IMR-90 (cell line): Measurements from ENCODE around the gene ADSS1. TPM values are rescaled to one million over a fixed set of nuclear protein-coding genes. Genes with fewer than 3 reads are reported as not detected.
A peak's percentile ranks its signal among the peaks of the same experiment; 100 is the strongest.

ENCODE experiments used
- ATAC-seq: fragments of 200-7000 bp; cut with Tn5 transposase; 2 replicates; pipeline ENCODE4 v1.9.1; 2020; ENCODE audit warnings: low read depth, mild to moderate bottlenecking, moderate library complexity
- BruUV-seq: library from RNA; stranded (reverse); fragments of 400-500 nt; replicated peaks from 2 replicates; lab custom pipeline; 2021; lab: Mats Ljungman, UMichigan
- CTCF ChIA-PET: fragments of 300-600 bp; formaldehyde crosslinking; extraction: SDS; loops from one replicate; lab custom pipeline; 2021; ENCODE audit warnings: antibody characterized with exemption; lab: Yijun Ruan, JAX
- POLR2A ChIA-PET: fragments of 300-600 bp; sonication (Branson Sonifier 250); formaldehyde crosslinking; loops from one replicate; lab custom pipeline; 2022; ENCODE audit warnings: antibody characterized with exemption; ENCODE audit not compliant: unreplicated experiment; lab: Charles Lee
- DNase-seq: peaks from one replicate; pipeline ENCODE4 v3.0.0; 2013
- H2AFZ ChIP-seq: replicated peaks from 2 replicates; pipeline ENCODE3; 2013; ENCODE audit warnings: low read length, mild to moderate bottlenecking; ENCODE audit not compliant: poor library complexity
- H2AK5ac ChIP-seq: 2 replicates; pipeline ENCODE4 v1.6.1; 2013; ENCODE audit warnings: low read depth, low read length, inconsistent platforms
- H2AK9ac ChIP-seq: replicated peaks from 2 replicates; pipeline ENCODE3; 2013; ENCODE audit warnings: mild to moderate bottlenecking, low read depth, low read length, moderate library complexity; ENCODE audit not compliant: poor library complexity
- H2BK120ac ChIP-seq: 2 replicates; pipeline ENCODE4 v1.6.1; 2013; ENCODE audit warnings: low read depth, low read length, inconsistent platforms
- H2BK15ac ChIP-seq: 3 replicates; pipeline ENCODE4 v1.6.1; 2013; ENCODE audit warnings: low read depth, low read length, inconsistent platforms
- H2BK20ac ChIP-seq: 2 replicates; pipeline ENCODE4 v1.6.1; 2013; ENCODE audit warnings: low read depth, mild to moderate bottlenecking, inconsistent platforms, low read length, moderate library complexity
- H2BK5ac ChIP-seq: 2 replicates; pipeline ENCODE4 v1.6.1; 2013; ENCODE audit warnings: mild to moderate bottlenecking, low read depth, low read length, inconsistent platforms; ENCODE audit not compliant: poor library complexity, severe bottlenecking
- H3K14ac ChIP-seq: replicated peaks from 2 replicates; pipeline ENCODE4 v1.6.1; 2013; ENCODE audit warnings: low read depth, low read length, inconsistent platforms
- H3K18ac ChIP-seq: 2 replicates; pipeline ENCODE4 v1.6.1; 2013; ENCODE audit warnings: low read depth, low read length, control low read depth
- H3K23ac ChIP-seq: 2 replicates; pipeline ENCODE4 v1.6.1; 2013; ENCODE audit warnings: low read depth, low read length, inconsistent platforms
- H3K27ac ChIP-seq: 2 replicates; pipeline ENCODE4 v1.5.1; 2013; ENCODE audit warnings: mild to moderate bottlenecking, control low read depth, low read length; ENCODE audit not compliant: insufficient read depth
- H3K27me3 ChIP-seq: 2 replicates; pipeline ENCODE4 v1.6.1; 2013; ENCODE audit warnings: low read length; ENCODE audit not compliant: control insufficient read depth, insufficient read depth
- H3K36me3 ChIP-seq: 2 replicates; pipeline ENCODE4 v1.6.1; 2013; ENCODE audit warnings: low read length, mixed read lengths; ENCODE audit not compliant: control insufficient read depth, insufficient read depth
- H3K4ac ChIP-seq: 2 replicates; pipeline ENCODE4 v1.6.1; 2013; ENCODE audit warnings: low read depth, low read length, inconsistent platforms
- H3K4me1 ChIP-seq: 2 replicates; pipeline ENCODE4 v1.6.1; 2013; ENCODE audit warnings: low read length, mixed read lengths; ENCODE audit not compliant: control insufficient read depth, insufficient read depth
- H3K4me2 ChIP-seq: 2 replicates; pipeline ENCODE4 v1.6.1; 2013; ENCODE audit warnings: low read depth, mild to moderate bottlenecking, control low read depth, low read length, moderate library complexity
- H3K4me3 ChIP-seq: 2 replicates; pipeline ENCODE4 v1.5.1; 2013; ENCODE audit warnings: low read depth, mild to moderate bottlenecking, control low read depth, low read length, moderate library complexity; ENCODE audit not compliant: insufficient read depth
- H3K56ac ChIP-seq: 2 replicates; pipeline ENCODE4 v1.6.1; 2013; ENCODE audit warnings: low read length, inconsistent platforms; ENCODE audit not compliant: insufficient read depth; ENCODE audit errors: extremely low read depth
- H3K79me1 ChIP-seq, 2 experiments: 2 replicates each; pipeline ENCODE4 v1.6.1; 2013; ENCODE audit warnings: low read length in 2 of 2, inconsistent platforms in 1 of 2, low read depth in 1 of 2
- H3K9ac ChIP-seq: 2 replicates; pipeline ENCODE4 v1.6.1; 2013; ENCODE audit warnings: low read depth, low read length, control low read depth
- H3K9me1 ChIP-seq: 2 replicates; pipeline ENCODE4 v1.6.1; 2013; ENCODE audit warnings: low read length, inconsistent platforms; ENCODE audit not compliant: insufficient read depth
- H3K9me3 ChIP-seq: 2 replicates; pipeline ENCODE4 v1.6.1; 2013; ENCODE audit warnings: low read length; ENCODE audit not compliant: control insufficient read depth, insufficient read depth
- H4K20me1 ChIP-seq: 2 replicates; pipeline ENCODE4 v1.6.1; 2013; ENCODE audit warnings: low read length, inconsistent platforms; ENCODE audit not compliant: insufficient read depth
- H4K5ac ChIP-seq: 2 replicates; pipeline ENCODE4 v1.6.1; 2013; ENCODE audit warnings: mild to moderate bottlenecking, low read depth, low read length, control low read depth
- H4K8ac ChIP-seq, 2 experiments: 2 replicates each; pipeline ENCODE4 v1.6.1; 2013; ENCODE audit warnings: low read depth in 2 of 2, low read length in 2 of 2, control low read depth in 1 of 2, inconsistent platforms in 1 of 2
- H4K91ac ChIP-seq: 2 replicates; pipeline ENCODE4 v1.6.1; 2013; ENCODE audit warnings: low read depth, low read length, inconsistent platforms; ENCODE audit not compliant: insufficient read depth
- BHLHE40 ChIP-seq: fragments of 150-350 bp; IDR thresholded peaks from 2 replicates; pipeline ENCODE4 v1.6.1; 2016; ENCODE audit warnings: mild to moderate bottlenecking, low read depth, low read length
- CEBPB ChIP-seq: IDR thresholded peaks from 2 replicates; pipeline ENCODE4 v1.6.1; 2012; ENCODE audit warnings: low read depth, low read length, improper control_type of control experiment
- CHD1 ChIP-seq: IDR thresholded peaks from 2 replicates; pipeline ENCODE4 v1.6.1; 2012; ENCODE audit warnings: low read depth, low read length, improper control_type of control experiment
- ELK1 ChIP-seq: fragments of 150-350 bp; IDR thresholded peaks from 2 replicates; pipeline ENCODE4 v1.6.1; 2016; ENCODE audit warnings: low read depth, mild to moderate bottlenecking, low read length, moderate library complexity, borderline replicate concordance
- FOS ChIP-seq: fragments of 150-350 bp; IDR thresholded peaks from 2 replicates; pipeline ENCODE4 v1.6.1; 2016; ENCODE audit warnings: low read depth, low read length
- MAFK ChIP-seq: IDR thresholded peaks from 2 replicates; pipeline ENCODE4 v1.6.1; 2012; ENCODE audit warnings: low read depth, low read length, improper control_type of control experiment
- MAZ ChIP-seq: IDR thresholded peaks from 2 replicates; pipeline ENCODE4 v1.6.1; 2012; ENCODE audit warnings: low read depth, mild to moderate bottlenecking, low read length, improper control_type of control experiment, moderate library complexity, borderline replicate concordance
- MXI1 ChIP-seq: IDR thresholded peaks from 2 replicates; pipeline ENCODE4 v1.6.1; 2012; ENCODE audit warnings: low read depth, mild to moderate bottlenecking, low read length, moderate library complexity, borderline replicate concordance
- NFE2L2 ChIP-seq: fragments of 150-350 bp; IDR thresholded peaks from 2 replicates; pipeline ENCODE4 v1.6.1; 2016; ENCODE audit warnings: low read depth, mild to moderate bottlenecking, low read length
- POLR2A ChIP-seq: IDR thresholded peaks from 2 replicates; pipeline ENCODE4 v1.6.1; 2012; ENCODE audit warnings: mild to moderate bottlenecking, low read depth, low read length
- RAD21 ChIP-seq: IDR thresholded peaks from 2 replicates; pipeline ENCODE4 v1.6.1; 2012; ENCODE audit warnings: low read length, improper control_type of control experiment
- RCOR1 ChIP-seq: IDR thresholded peaks from 2 replicates; pipeline ENCODE4 v1.6.1; 2012; ENCODE audit warnings: mild to moderate bottlenecking, low read length, improper control_type of control experiment; ENCODE audit not compliant: insufficient replicate concordance
- RFX5 ChIP-seq: IDR thresholded peaks from 2 replicates; pipeline ENCODE4 v1.8.0; 2012; ENCODE audit warnings: low read depth, mild to moderate bottlenecking, low read length, moderate library complexity
- SMC3 ChIP-seq: fragments of 150-350 bp; IDR thresholded peaks from 2 replicates; pipeline ENCODE4 v1.6.1; 2016; ENCODE audit warnings: low read depth, mild to moderate bottlenecking, antibody characterized with exemption, low read length, moderate library complexity
- WGBS, 2 experiments: methylation state at CpG; one replicate each; pipeline versions ENCODE4 v1.1.5 to v1.1.7; 2013; ENCODE audit warnings: missing lambda C conversion rate in 2 of 2; ENCODE audit not compliant: insufficient read length in 1 of 2; ENCODE audit errors: extremely low coverage in 2 of 2; 5-methylcytosine and 5-hydroxymethylcytosine counted together
- dilution Hi-C: fragments of 300-500 bp; cut with HindIII; formaldehyde crosslinking; loops from one replicate; pipeline ENCODE4 v1.14.3; 2018; ENCODE audit warnings: low sequenced_read_pairs; ENCODE audit not compliant: unreplicated experiment
- in situ Hi-C: fragments of 300-500 bp; cut with MboI; formaldehyde crosslinking; loops from 3 replicates; pipeline ENCODE4 v1.14.3; 2019; ENCODE audit warnings: low sequenced_read_pairs, inconsistent platforms, mixed read lengths
- intact Hi-C: fragments of 100-400 bp; cut with micrococcal nuclease; formaldehyde crosslinking; loops from 2 replicates; pipeline ENCODE4 v1.10.0; 2022
- polyA plus RNA-seq, 3 experiments: library from polyadenylated mRNA; depleted of rRNA; stranded (reverse); fragments of >200 nt; gene quantifications; 2 replicates each; pipeline ENCODE4 v1.2.3, GENCODE V29; 2012; ENCODE audit warnings: low replicate concordance in 1 of 3
- total RNA-seq: library from RNA; depleted of rRNA; stranded (reverse); fragments of >200 nt; gene quantifications from 2 replicates; pipeline ENCODE4 v1.2.3, GENCODE V29; 2012
- TF ChIP-seq, protein P1 (sequence below): fragments of 150-350 bp; IDR thresholded peaks from 2 replicates; pipeline ENCODE4 v1.6.1; 2017; ENCODE audit warnings: mild to moderate bottlenecking, antibody characterized with exemption, low read length, low read depth
- TF ChIP-seq, protein P2 (sequence below): conservative IDR thresholded peaks from 2 replicates; pipeline ENCODE4 v1.5.1; 2012; ENCODE audit warnings: mild to moderate bottlenecking, low read depth, low read length, improper control_type of control experiment

ADSS1 gene
- total and polyA plus RNA-seq, 2 of the 4 experiments (the other 2 are of a cell fraction) = 1.8 to 5.2 TPM

DNA sequence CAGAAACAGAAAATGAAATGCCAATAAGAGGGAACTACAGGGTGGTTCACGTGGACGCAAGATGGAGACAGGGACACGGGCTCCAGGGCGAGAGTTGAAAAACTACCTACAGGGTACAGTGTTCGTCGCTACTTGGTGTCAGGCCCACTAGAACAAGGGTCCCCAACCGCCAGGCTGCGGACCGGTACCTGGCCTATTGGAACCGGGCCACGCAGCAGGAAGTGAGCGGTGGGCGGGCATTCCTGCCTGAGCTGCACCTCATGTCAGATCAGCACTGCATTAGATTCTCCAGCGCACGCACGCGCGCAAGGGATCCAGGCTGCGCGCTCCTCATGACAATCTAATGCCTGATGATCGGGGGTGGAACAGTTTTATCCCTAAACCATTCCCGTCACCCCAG lies 19.8 kb upstream of the ADSS1 start:
- H4K8ac ChIP-seq = no peak overlapping the region
- H4K20me1 ChIP-seq = peaks cover 59% of the 10 kb centered on the region
- ChIA-PET CTCF (no interaction called here), POLR2A (no interaction called here)
- no peak overlapping the region for H3K27ac ChIP-seq
- no peak overlapping the region for H3K4ac ChIP-seq
- in situ Hi-C loops = no loop called here
- peaks cover 0 to 51% of the 10 kb centered on the region in 2 experiments; a peak in 3 of 4 replicates for H3K79me1 ChIP-seq
- H3K4me1 ChIP-seq = peaks cover 4% of the 10 kb centered on the region; the same call in 1 of the 2 replicates
- no peak overlapping the region for H3K56ac ChIP-seq
- H3K36me3 ChIP-seq = peaks cover 52% of the 10 kb centered on the region
- no peak for TF ChIP-seq CHD1
- no peak for TF ChIP-seq RFX5
- no peak for TF ChIP-seq MXI1
- TF ChIP-seq BHLHE40 = no peak
- TF ChIP-seq RAD21 = no peak
- TF ChIP-seq RCOR1 = no peak
- TF ChIP-seq SMC3 = no peak
- TF ChIP-seq MAFK = no peak
- no peak for TF ChIP-seq FOS
- no peak for TF ChIP-seq CEBPB
- no peak for TF ChIP-seq MAZ
- no peak for TF ChIP-seq ELK1
- TF ChIP-seq, protein P1, sequence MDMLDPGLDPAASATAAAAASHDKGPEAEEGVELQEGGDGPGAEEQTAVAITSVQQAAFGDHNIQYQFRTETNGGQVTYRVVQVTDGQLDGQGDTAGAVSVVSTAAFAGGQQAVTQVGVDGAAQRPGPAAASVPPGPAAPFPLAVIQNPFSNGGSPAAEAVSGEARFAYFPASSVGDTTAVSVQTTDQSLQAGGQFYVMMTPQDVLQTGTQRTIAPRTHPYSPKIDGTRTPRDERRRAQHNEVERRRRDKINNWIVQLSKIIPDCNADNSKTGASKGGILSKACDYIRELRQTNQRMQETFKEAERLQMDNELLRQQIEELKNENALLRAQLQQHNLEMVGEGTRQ = no peak
- no peak for TF ChIP-seq POLR2A
- TF ChIP-seq NFE2L2 = no peak
- TF ChIP-seq, protein P2, sequence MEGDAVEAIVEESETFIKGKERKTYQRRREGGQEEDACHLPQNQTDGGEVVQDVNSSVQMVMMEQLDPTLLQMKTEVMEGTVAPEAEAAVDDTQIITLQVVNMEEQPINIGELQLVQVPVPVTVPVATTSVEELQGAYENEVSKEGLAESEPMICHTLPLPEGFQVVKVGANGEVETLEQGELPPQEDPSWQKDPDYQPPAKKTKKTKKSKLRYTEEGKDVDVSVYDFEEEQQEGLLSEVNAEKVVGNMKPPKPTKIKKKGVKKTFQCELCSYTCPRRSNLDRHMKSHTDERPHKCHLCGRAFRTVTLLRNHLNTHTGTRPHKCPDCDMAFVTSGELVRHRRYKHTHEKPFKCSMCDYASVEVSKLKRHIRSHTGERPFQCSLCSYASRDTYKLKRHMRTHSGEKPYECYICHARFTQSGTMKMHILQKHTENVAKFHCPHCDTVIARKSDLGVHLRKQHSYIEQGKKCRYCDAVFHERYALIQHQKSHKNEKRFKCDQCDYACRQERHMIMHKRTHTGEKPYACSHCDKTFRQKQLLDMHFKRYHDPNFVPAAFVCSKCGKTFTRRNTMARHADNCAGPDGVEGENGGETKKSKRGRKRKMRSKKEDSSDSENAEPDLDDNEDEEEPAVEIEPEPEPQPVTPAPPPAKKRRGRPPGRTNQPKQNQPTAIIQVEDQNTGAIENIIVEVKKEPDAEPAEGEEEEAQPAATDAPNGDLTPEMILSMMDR = no peak
- no TSS peak for BruUV-seq
- H2AFZ ChIP-seq = no peak overlapping the region
- H3K18ac ChIP-seq = no peak overlapping the region
- dilution Hi-C loops = no loop called here
- no peak overlapping the region for H2AK5ac ChIP-seq
- peak overlapping the region; percentile 37 for H2AK9ac ChIP-seq
- H2BK120ac ChIP-seq = no peak overlapping the region
- no peaks in the 10 kb centered on the region for H3K9me1 ChIP-seq
- ATAC-seq (no peak), DNase-seq (no peak)
- WGBS, 2 experiments = 93% methylated on average over 12 of the region's 22 CpGs; no CpG with 5 or more reads in 1 of the 2 experiments
- H3K14ac ChIP-seq = no peak overlapping the region
- no peak overlapping the region for H4K5ac ChIP-seq
- no peak overlapping the region for H2BK5ac ChIP-seq
- H2BK15ac ChIP-seq = no peak overlapping the region
- intact Hi-C loops = no loop called here
- H3K9ac ChIP-seq = no peak overlapping the region
- H3K4me2 ChIP-seq = no peak overlapping the region
- H3K9me3 ChIP-seq = no peaks in the 10 kb centered on the region
- H3K27me3 ChIP-seq = no peaks in the 10 kb centered on the region
- H3K23ac ChIP-seq = no peak overlapping the region
- no peak overlapping the region for H4K91ac ChIP-seq
- no peak overlapping the region for H2BK20ac ChIP-seq
- no peak overlapping the region for H3K4me3 ChIP-seq
